ENCODE results near the gene AK1. TPM values are rescaled to one million over a fixed set of nuclear protein-coding genes. Genes with fewer than 3 reads are reported as not detected.

AK1 gene
- total RNA-seq, 1 experiment from 2014 or later, result 61.1 TPM

GRCh38 chr9:127866535-127866934, 10.9 kb downstream of the AK1 start:
- Histone ChIP-seq H3K36me3 (ENCODE audit: control insufficient read depth in 1 of 2, insufficient read depth in 2 of 2, low read length in 2 of 2) (no peaks in the 10 kb centered on the region), H2AFZ (ENCODE audit: low read depth, low read length, poor library complexity, severe bottlenecking) (no peak overlapping the region), H3K27ac (ENCODE audit: low read depth, low read length) (no peak overlapping the region), H3K9me2 (ENCODE audit: insufficient read depth) (no peaks in the 10 kb centered on the region), H3K4me3 (replicated peaks in 1 of 2; ENCODE audit: low read depth in 1 of 2, low read length in 2 of 2) (no peak overlapping the region), H3K9ac (ENCODE audit: low read length) (no peak overlapping the region), H3K4me2 (ENCODE audit: low read length) (no peak overlapping the region), H3K4me1 (ENCODE audit: control insufficient read depth in 1 of 2, insufficient read depth in 2 of 2, low read length in 2 of 2) (peaks cover 3 to 10% of the 10 kb centered on the region in 2 experiments; a peak in 3 of 4 replicates), H3K9me3 (ENCODE audit: control insufficient read depth in 1 of 2, insufficient read depth in 1 of 2, low read depth in 1 of 2, low read length in 2 of 2) (no peaks in the 10 kb centered on the region), H4K20me1 (ENCODE audit: insufficient read depth) (no peaks in the 10 kb centered on the region), H3K27me3 (ENCODE audit: insufficient read depth, low read length) (no peaks in the 10 kb centered on the region), H3K79me2 (ENCODE audit: insufficient read depth, low read length) (no peaks in the 10 kb centered on the region)
- no peak for TF ChIP-seq JUND (IDR thresholded peaks at IDR 0.05)
- no TSS peak for BruUV-seq (replicated peaks)
- no peak for DNase-seq (ENCODE audit: low read depth, low spot score)
- POLR2A ChIA-PET, result no interaction called here
- no peak for ATAC-seq
- CTCF ChIA-PET, result interaction anchor here (0.9 kb wide), 1 partner anchor 132 kb away, joined by 3 read pairs; the partner anchor contains the start of gene TOR2A
- RAD21 ChIA-PET (ENCODE audit: low non-redundant PET in 1 of 2, low total read pairs in 2 of 2, uncharacterized antibody in 2 of 2, unreplicated experiment in 2 of 2), result no interaction called here
- intact Hi-C loops (cut with micrococcal nuclease), result no loop called here

- intact Hi-C loops (cut with micrococcal nuclease), result no loop called here
- CTCF ChIA-PET, result no interaction called here
- Histone ChIP-seq H3K9ac (ENCODE audit: low read length) (no peak overlapping the region), H2AFZ (ENCODE audit: low read depth, low read length, poor library complexity, severe bottlenecking) (no peak overlapping the region), H3K27ac (ENCODE audit: low read depth, low read length) (no peak overlapping the region), H3K79me2 (ENCODE audit: insufficient read depth, low read length) (no peaks in the 10 kb centered on the region), H3K4me2 (ENCODE audit: low read length) (no peak overlapping the region), H3K27me3 (ENCODE audit: insufficient read depth, low read length) (no peaks in the 10 kb centered on the region), H4K20me1 (ENCODE audit: insufficient read depth) (no peaks in the 10 kb centered on the region), H3K9me2 (ENCODE audit: insufficient read depth) (no peaks in the 10 kb centered on the region), H3K9me3 (ENCODE audit: control insufficient read depth in 1 of 2, insufficient read depth in 1 of 2, low read depth in 1 of 2, low read length in 2 of 2) (no peaks in the 10 kb centered on the region), H3K4me3 (replicated peaks in 1 of 2; ENCODE audit: low read depth in 1 of 2, low read length in 2 of 2) (no peak overlapping the region), H3K36me3 (ENCODE audit: control insufficient read depth in 1 of 2, insufficient read depth in 2 of 2, low read length in 2 of 2) (no peaks in the 10 kb centered on the region), H3K4me1 (ENCODE audit: control insufficient read depth in 1 of 2, insufficient read depth in 2 of 2, low read length in 2 of 2) (peaks cover 3 to 10% of the 10 kb centered on the region in 2 experiments; a peak in 3 of 4 replicates)
- POLR2A ChIA-PET, result no interaction called here
- TF ChIP-seq TCF7L2 (IDR thresholded peaks at IDR 0.05; ENCODE audit: borderline replicate concordance, extremely low read depth, insufficient read depth, insufficient read length) (no peak), ZFX (IDR thresholded peaks at IDR 0.05) (no peak), EGR1 (IDR thresholded peaks at IDR 0.05; ENCODE audit: low read depth) (no peak), SRF (IDR thresholded peaks at IDR 0.05; ENCODE audit: low read depth) (no peak), FOSL1 (IDR thresholded peaks at IDR 0.05; ENCODE audit: low read depth) (no peak), ELF1 (IDR thresholded peaks at IDR 0.05; ENCODE audit: borderline replicate concordance, low read depth) (no peak), POLR2AphosphoS5 (IDR thresholded peaks at IDR 0.05; ENCODE audit: low read depth, low read length) (no peak), EZH2 (IDR thresholded peaks at IDR 0.05) (no peak), JUND (IDR thresholded peaks at IDR 0.05) (no peak), SIN3A (IDR thresholded peaks at IDR 0.05; ENCODE audit: low read depth) (no peak), REST (IDR thresholded peaks at IDR 0.05; ENCODE audit: low read depth) (no peak), POLR2A (IDR thresholded peaks at IDR 0.05; ENCODE audit: borderline replicate concordance, extremely low read depth, insufficient read depth, insufficient read length) (no peak)
- no TSS peak for BruUV-seq (replicated peaks)
- no peak for ATAC-seq
- DNase-seq (ENCODE audit: low read depth, low spot score), result no peak
- RAD21 ChIA-PET (ENCODE audit: low non-redundant PET in 1 of 2, low total read pairs in 2 of 2, uncharacterized antibody in 2 of 2, unreplicated experiment in 2 of 2), result no interaction called here
Observed at GRCh38 chr9:127865645-127866464, 11.6 kb downstream of the AK1 start.
